HEK293 (cell line): ENCODE results near the gene IFNL3.

Experiments
- CTCF ChIA-PET: fragments of 350-600 bp; formaldehyde crosslinking; extraction: SDS; loops from one replicate; lab custom pipeline; 2021; ENCODE audit warnings: antibody characterized with exemption; lab: Yijun Ruan, JAX
- POLR2A ChIA-PET: fragments of 300-600 bp; formaldehyde crosslinking; extraction: SDS; loops from one replicate; lab custom pipeline; 2020; ENCODE audit warnings: antibody characterized with exemption, inconsistent platforms; lab: Yijun Ruan, JAX
- H3K27ac ChIP-seq: fragments of 200-500 bp; sonication (Bioruptor generic); 2 replicates; pipeline ENCODE4 v1.5.1; 2014; ENCODE audit warnings: low read depth, low read length, control low read depth, inconsistent platforms; ENCODE audit errors: extremely low read depth
- H3K36me3 ChIP-seq, 2 experiments: fragments of 200-500 bp in 1 of 2; sonication (Bioruptor generic) in 1 of 2; 1 replicate in 1 of 2; 2 replicates in 1 of 2; pipeline ENCODE4 v1.5.1; 2014 to 2017; ENCODE audit warnings: inconsistent platforms in 2 of 2, low read length in 2 of 2; ENCODE audit not compliant: control insufficient read depth in 2 of 2, insufficient read depth in 1 of 2
- H3K4me1 ChIP-seq: fragments of 200-500 bp; sonication (Bioruptor generic); 2 replicates; pipeline ENCODE4 v1.5.1; 2014; ENCODE audit warnings: mild to moderate bottlenecking, low read length, inconsistent platforms; ENCODE audit not compliant: control insufficient read depth, insufficient read depth
- H3K4me3 ChIP-seq: 2 replicates; pipeline ENCODE4 v1.5.1; 2011; ENCODE audit warnings: low read depth, mild to moderate bottlenecking, control low read depth, low read length, moderate library complexity
- H3K9me3 ChIP-seq: fragments of 200-500 bp; sonication (Bioruptor generic); 2 replicates; pipeline ENCODE4 v1.5.1; 2014; ENCODE audit warnings: low read depth, low read length, inconsistent platforms; ENCODE audit not compliant: control insufficient read depth, insufficient read depth
- GLIS1 ChIP-seq: fragments of 450-650 bp; formaldehyde crosslinking; IDR thresholded peaks from 2 replicates; pipeline ENCODE4 v1.5.1; 2016; ENCODE audit warnings: missing biosample characterization, missing genetic modification characterization
- REST ChIP-seq: fragments of 450-650 bp; formaldehyde crosslinking; IDR thresholded peaks from 2 replicates; pipeline ENCODE4 v1.5.1; 2016; ENCODE audit warnings: missing biosample characterization, missing genetic modification characterization
- YY2 ChIP-seq: fragments of 450-650 bp; formaldehyde crosslinking; IDR thresholded peaks from 2 replicates; pipeline ENCODE4 v1.5.1; 2016; ENCODE audit warnings: missing biosample characterization, missing genetic modification characterization
- ZNF121 ChIP-seq: fragments of 450-650 bp; formaldehyde crosslinking; IDR thresholded peaks from 2 replicates; pipeline ENCODE4 v1.5.1; 2016; ENCODE audit warnings: missing biosample characterization, missing genetic modification characterization
- ZNF24 ChIP-seq: fragments of 450-650 bp; formaldehyde crosslinking; IDR thresholded peaks from 2 replicates; pipeline ENCODE4 v1.5.1; 2016; ENCODE audit warnings: missing biosample characterization, missing genetic modification characterization
- ZNF248 ChIP-seq: fragments of 450-650 bp; formaldehyde crosslinking; IDR thresholded peaks from 2 replicates; pipeline ENCODE4 v1.5.1; 2017; ENCODE audit warnings: missing biosample characterization, missing genetic modification characterization
- ZNF280D ChIP-seq: fragments of 450-650 bp; formaldehyde crosslinking; IDR thresholded peaks from 2 replicates; pipeline ENCODE4 v1.5.1; 2016; ENCODE audit warnings: missing biosample characterization, missing genetic modification characterization
- ZNF350 ChIP-seq: fragments of 450-650 bp; formaldehyde crosslinking; IDR thresholded peaks from 2 replicates; pipeline ENCODE4 v1.5.0; 2017; ENCODE audit warnings: missing biosample characterization, mild to moderate bottlenecking, missing genetic modification characterization
- ZNF398 ChIP-seq: fragments of 450-650 bp; formaldehyde crosslinking; IDR thresholded peaks from 2 replicates; pipeline ENCODE4 v1.5.1; 2017; ENCODE audit warnings: missing biosample characterization, missing genetic modification characterization
- ZNF529 ChIP-seq: fragments of 450-650 bp; formaldehyde crosslinking; IDR thresholded peaks from 2 replicates; pipeline ENCODE4 v1.5.1; 2017; ENCODE audit warnings: missing genetic modification characterization, missing biosample characterization; ENCODE audit not compliant: insufficient replicate concordance
- ZNF544 ChIP-seq: fragments of 450-650 bp; formaldehyde crosslinking; IDR thresholded peaks from 2 replicates; pipeline ENCODE4 v1.5.0; 2017; ENCODE audit warnings: missing biosample characterization, missing genetic modification characterization
- ZNF549 ChIP-seq: fragments of 450-650 bp; IDR thresholded peaks from 2 replicates; pipeline ENCODE4 v1.5.1; 2018; ENCODE audit warnings: missing biosample characterization, missing genetic modification characterization, mild to moderate bottlenecking, inconsistent platforms, moderate library complexity
- ZNF776 ChIP-seq: fragments of 450-650 bp; formaldehyde crosslinking; IDR thresholded peaks from 2 replicates; pipeline ENCODE4 v1.5.0; 2017; ENCODE audit warnings: missing biosample characterization, missing genetic modification characterization, borderline replicate concordance
- ZSCAN4 ChIP-seq: fragments of 450-650 bp; formaldehyde crosslinking; IDR thresholded peaks from 2 replicates; pipeline ENCODE4 v1.5.1; 2017; ENCODE audit warnings: missing biosample characterization, missing genetic modification characterization
- TF ChIP-seq, protein P1 (sequence below): fragments of 450-650 bp; formaldehyde crosslinking; IDR thresholded peaks from 2 replicates; pipeline ENCODE4 v1.5.1; 2016; ENCODE audit warnings: missing biosample characterization, missing genetic modification characterization

IFNL3 gene

GRCh38 chr19:39282021-39282420 is 37.2 kb upstream of the IFNL3 start:
- POLR2A ChIA-PET: no interaction called here
- CTCF ChIA-PET: interaction anchor here (1.0 to 1.5 kb wide), 3 partner anchors 9 to 195 kb away, joined by 3 to 7 read pairs (median 4); no protein-coding TSS in a partner anchor
- no peak overlapping the region for H3K27ac ChIP-seq
- H3K4me3 ChIP-seq: no peak overlapping the region
- TF ChIP-seq ZNF248 (0 out of 2 replicates have a peak, but pooled peaks have one; percentile 36), ZSCAN4 (peak; percentile 45; the same call in 1 of the 2 replicates), ZNF280D (tag by site-specific recombination) (0 out of 2 replicates have a peak, but pooled peaks have one; percentile 50), REST (tag by site-specific recombination) (no peak)
- H3K4me1 ChIP-seq: no peaks in the 10 kb centered on the region
- H3K9me3 ChIP-seq: peaks cover 9% of the 10 kb centered on the region
- no peaks in the 10 kb centered on the region; a peak in 1 of 3 replicates for H3K36me3 ChIP-seq

GRCh38 chr19:39277598-39277997 is 32.8 kb upstream of the IFNL3 start:
- peaks cover 2% of the 10 kb centered on the region; the same call in 1 of the 2 replicates for H3K9me3 ChIP-seq
- no peak overlapping the region for H3K4me3 ChIP-seq
- TF ChIP-seq ZNF529 (tag by site-specific recombination) (no peak), ZNF549 (no peak), ZNF398 (no peak), ZNF248 (no peak), ZNF776 (tag by site-specific recombination) (no peak), ZNF350 (tag by site-specific recombination) (no peak)
- TF ChIP-seq, all 188 proteins: peak for 0
- Histone ChIP-seq H3K36me3 (no peaks in the 10 kb centered on the region; a peak in 1 of 3 replicates), H3K27ac (no peak overlapping the region), H3K4me1 (no peaks in the 10 kb centered on the region)
- CTCF ChIA-PET: interaction anchor here (0.6 kb wide), 1 partner anchor 696 kb away, joined by 3 read pairs; no protein-coding TSS in a partner anchor
- POLR2A ChIA-PET: no interaction called here

DNA sequence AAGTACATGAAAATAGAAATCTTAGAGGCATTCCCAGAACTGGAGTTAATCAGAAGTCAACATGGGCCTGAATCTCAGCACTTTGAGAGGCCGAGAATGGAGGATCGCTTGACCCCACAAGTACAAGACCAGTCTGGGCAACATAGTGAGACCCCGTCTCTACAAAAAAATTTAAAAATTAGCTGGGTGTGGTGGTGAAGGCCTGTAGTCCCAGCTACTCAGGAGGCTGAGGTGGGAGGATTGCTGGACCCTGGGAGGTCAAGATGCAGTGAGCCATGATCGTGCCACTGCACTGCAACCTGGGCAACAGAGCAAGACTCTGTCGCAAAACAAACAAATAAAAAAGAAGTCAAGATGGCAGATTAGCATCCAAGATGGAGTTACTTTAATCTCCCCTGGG is 31.9 kb upstream of the IFNL3 start:
- H3K4me3 ChIP-seq: no peak overlapping the region
- 0 out of 2 replicates have a peak, but pooled peaks have one; percentile 10 for TF ChIP-seq ZNF544 (tag by site-specific recombination)
- 0 out of 2 replicates have a peak, but pooled peaks have one; percentile 23 for TF ChIP-seq YY2 (tag by site-specific recombination)
- TF ChIP-seq ZNF24: no peak
- peak; percentile 96 for TF ChIP-seq ZNF121
- TF ChIP-seq GLIS1 (tag by site-specific recombination): 0 out of 2 replicates have a peak, but pooled peaks have one; percentile 16
- TF ChIP-seq, protein P1, sequence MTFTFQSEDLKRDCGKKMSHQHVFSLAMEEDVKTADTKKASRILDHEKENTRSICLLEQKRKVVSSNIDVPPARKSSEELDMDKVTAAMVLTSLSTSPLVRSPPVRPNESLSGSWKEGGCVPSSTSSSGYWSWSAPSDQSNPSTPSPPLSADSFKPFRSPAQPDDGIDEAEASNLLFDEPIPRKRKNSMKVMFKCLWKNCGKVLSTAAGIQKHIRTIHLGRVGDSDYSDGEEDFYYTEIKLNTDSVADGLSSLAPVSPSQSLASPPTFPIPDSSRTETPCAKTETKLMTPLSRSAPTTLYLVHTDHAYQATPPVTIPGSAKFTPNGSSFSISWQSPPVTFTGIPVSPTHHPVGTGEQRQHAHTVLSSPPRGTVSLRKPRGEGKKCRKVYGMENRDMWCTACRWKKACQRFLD: no peak
- no peaks in the 10 kb centered on the region for H3K4me1 ChIP-seq
- no peaks in the 10 kb centered on the region; a peak in 1 of 3 replicates for H3K36me3 ChIP-seq
- H3K27ac ChIP-seq: no peak overlapping the region
- POLR2A ChIA-PET: no interaction called here
- H3K9me3 ChIP-seq: peaks cover 2% of the 10 kb centered on the region; the same call in 1 of the 2 replicates
- CTCF ChIA-PET: no interaction called here
